PC-9 (cell line): ENCODE results near the gene CSF1R.

Experiments used
- EZH2 ChIP-seq: fragments of 200-600 bp; sonication (generic); IDR thresholded peaks from 2 replicates; pipeline ENCODE4 v1.8.0; 2017; ENCODE audit warnings: antibody characterized with exemption, low read depth
- TF ChIP-seq, protein P1 (sequence below): fragments of 200-600 bp; sonication (generic); conservative IDR thresholded peaks from 2 replicates; pipeline ENCODE4 v1.6.1; 2017; ENCODE audit warnings: mixed run types, antibody characterized with exemption, mild to moderate bottlenecking, moderate library complexity

GRCh38 chr5:150009671-150010387 is 76.5 kb downstream of the CSF1R start:
- TF ChIP-seq, protein P1, sequence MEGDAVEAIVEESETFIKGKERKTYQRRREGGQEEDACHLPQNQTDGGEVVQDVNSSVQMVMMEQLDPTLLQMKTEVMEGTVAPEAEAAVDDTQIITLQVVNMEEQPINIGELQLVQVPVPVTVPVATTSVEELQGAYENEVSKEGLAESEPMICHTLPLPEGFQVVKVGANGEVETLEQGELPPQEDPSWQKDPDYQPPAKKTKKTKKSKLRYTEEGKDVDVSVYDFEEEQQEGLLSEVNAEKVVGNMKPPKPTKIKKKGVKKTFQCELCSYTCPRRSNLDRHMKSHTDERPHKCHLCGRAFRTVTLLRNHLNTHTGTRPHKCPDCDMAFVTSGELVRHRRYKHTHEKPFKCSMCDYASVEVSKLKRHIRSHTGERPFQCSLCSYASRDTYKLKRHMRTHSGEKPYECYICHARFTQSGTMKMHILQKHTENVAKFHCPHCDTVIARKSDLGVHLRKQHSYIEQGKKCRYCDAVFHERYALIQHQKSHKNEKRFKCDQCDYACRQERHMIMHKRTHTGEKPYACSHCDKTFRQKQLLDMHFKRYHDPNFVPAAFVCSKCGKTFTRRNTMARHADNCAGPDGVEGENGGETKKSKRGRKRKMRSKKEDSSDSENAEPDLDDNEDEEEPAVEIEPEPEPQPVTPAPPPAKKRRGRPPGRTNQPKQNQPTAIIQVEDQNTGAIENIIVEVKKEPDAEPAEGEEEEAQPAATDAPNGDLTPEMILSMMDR = no peak
- no peak for TF ChIP-seq EZH2
